Tibial nerve (tissue), 4 donors: ENCODE measurements around the gene ATP6V1E1.

Experiments
- CTCF ChIP-seq, 5 experiments: fragments of 200-600 bp in 3 of 5; fragments of 450-650 bp in 2 of 5; sonication (generic) in 3 of 5; IDR thresholded peaks; one replicate each; pipeline ENCODE4 v1.5.1; 2016 to 2019; ENCODE audit warnings: antibody characterized with exemption in 5 of 5, mild to moderate bottlenecking in 3 of 5, moderate library complexity in 2 of 5
- EP300 ChIP-seq, 2 donors: sonication (generic); formaldehyde crosslinking; IDR thresholded peaks; one replicate each; pipeline ENCODE4 v1.6.1; 2017; ENCODE audit warnings: antibody characterized with exemption in 2 of 2, mild to moderate bottlenecking in 1 of 2
- POLR2A ChIP-seq, 2 donors: fragments of 450-650 bp; IDR thresholded peaks; one replicate each; pipeline ENCODE4 v1.6.1; 2017; ENCODE audit warnings: antibody characterized with exemption in 2 of 2, mild to moderate bottlenecking in 2 of 2, moderate library complexity in 2 of 2

GRCh38 chr22:17549183-17549582, 79.4 kb downstream of the ATP6V1E1 start:
- TF ChIP-seq CTCF (IDR thresholded peaks at IDR 0.05) (no peak), POLR2A (IDR thresholded peaks at IDR 0.05) (no peak), EP300 (IDR thresholded peaks at IDR 0.05) (no peak)
